AG04450 (cell line): ENCODE results near the gene C2orf74. TPM values are rescaled to one million over a fixed set of nuclear protein-coding genes. Genes with fewer than 3 reads are reported as not detected.

Source experiments
- CTCF ChIA-PET: fragments of 300-600, 350-600 bp; formaldehyde crosslinking; extraction: SDS; loops from one replicate; lab custom pipeline; 2022; ENCODE audit warnings: antibody characterized with exemption, inconsistent platforms; lab: Charles Lee
- POLR2A ChIA-PET: fragments of 350-600 bp; formaldehyde crosslinking; extraction: SDS; loops from one replicate; lab custom pipeline; 2021; ENCODE audit warnings: antibody characterized with exemption, inconsistent platforms; lab: Yijun Ruan, JAX
- DNase-seq: peaks from one replicate; pipeline ENCODE4 v3.0.0-alpha.2; 2011; ENCODE audit warnings: low read depth, low spot score
- H3K27ac ChIP-seq: one replicate; pipeline ENCODE4 v1.5.1; 2012; ENCODE audit warnings: low read depth, low read length, control low read depth
- H3K27me3 ChIP-seq: one replicate; pipeline ENCODE4 v1.6.0; 2012; ENCODE audit warnings: low read length; ENCODE audit not compliant: control insufficient read depth, insufficient read depth
- H3K4me3 ChIP-seq: 2 replicates; pipeline ENCODE4 v1.5.1; 2011; ENCODE audit warnings: mild to moderate bottlenecking, low read depth, low read length, control low read depth
- H3K9me3 ChIP-seq: 2 replicates; pipeline ENCODE4 v1.5.1; 2012; ENCODE audit warnings: low read length; ENCODE audit not compliant: control insufficient read depth, insufficient read depth
- CTCF ChIP-seq: IDR thresholded peaks from 2 replicates; pipeline ENCODE4 v1.5.1; 2011; ENCODE audit warnings: low read depth, low read length, control low read depth, inconsistent platforms
- polyA minus RNA-seq: library from RNA; depleted of rRNA, polyadenylated mRNA; stranded (reverse); fragments of >200 nt; gene quantifications from 2 replicates; pipeline ENCODE4 v1.2.3, GENCODE V29; 2011; rRNA and poly(A)+ RNA removed
- polyA plus RNA-seq: library from polyadenylated mRNA; depleted of rRNA; stranded (reverse); fragments of >200 nt; gene quantifications from 2 replicates; pipeline ENCODE4 v1.2.3, GENCODE V29; 2011; rRNA removed

The C2orf74 gene
- 15.3 and 21.7 TPM in 2 replicates for polyA plus RNA-seq
- 4.6 and 4.9 TPM in 2 replicates for polyA minus RNA-seq

DNA sequence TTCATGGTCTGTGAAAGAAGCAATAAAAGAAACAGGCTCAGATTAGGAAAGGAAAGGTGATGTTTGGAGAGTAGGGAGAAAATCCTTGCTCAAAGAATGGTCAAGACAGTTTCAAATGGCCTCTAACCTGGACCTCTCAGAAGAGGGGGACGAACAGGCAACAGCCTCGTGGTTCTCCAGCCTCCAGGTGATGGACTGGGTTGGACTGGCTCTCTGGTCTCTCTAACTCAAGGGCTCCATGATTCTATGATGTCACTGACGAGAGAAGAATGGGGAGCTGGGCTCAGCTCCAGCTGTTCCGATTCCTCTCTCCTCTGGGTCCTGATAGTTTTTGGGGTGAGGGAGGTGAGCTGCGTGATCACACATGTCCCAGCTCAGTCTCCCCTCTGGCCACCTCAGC, at the start of gene C2orf74:
Gene C2orf74, plus strand, starts transcription at position 301 of the 400 bp plus-strand sequence. CDS start 327 bp downstream, outside the sequence.
- CTCF ChIA-PET, result no interaction called here
- no peak for DNase-seq
- POLR2A ChIA-PET, result no interaction called here
- H3K27me3 ChIP-seq, result no peaks in the 10 kb centered on the region
- H3K27ac ChIP-seq, result no peak within 1 kb of the TSS
- no peak for TF ChIP-seq CTCF
- H3K4me3 ChIP-seq, result no peak within 1 kb of the TSS
- H3K9me3 ChIP-seq, result peaks cover 4% of the 10 kb centered on the region; the same call in 1 of the 2 replicates

DNA sequence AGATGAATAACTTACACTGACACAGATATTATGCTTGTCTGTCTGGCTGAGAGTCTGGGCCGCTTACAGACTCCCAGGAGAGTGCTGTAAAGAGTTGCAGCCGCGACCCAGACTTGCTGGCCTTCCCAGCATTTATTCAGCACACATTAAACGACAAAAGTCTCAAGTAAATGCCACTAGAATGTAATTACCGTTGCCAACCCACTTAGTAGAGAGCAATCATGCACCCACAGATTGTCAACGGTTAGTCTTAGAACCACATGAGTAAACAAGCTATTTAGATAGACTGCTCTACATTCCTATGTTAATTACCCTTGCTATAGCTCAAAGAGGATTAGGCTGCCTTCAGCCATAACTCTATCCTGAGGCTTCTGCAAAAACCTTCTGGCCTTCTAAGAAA, 47.8 kb upstream of the C2orf74 start:
- DNase-seq, result no peak
- Histone ChIP-seq H3K27me3 (no peaks in the 10 kb centered on the region), H3K27ac (no peak overlapping the region), H3K9me3 (no peaks in the 10 kb centered on the region), H3K4me3 (no peak overlapping the region)
- TF ChIP-seq CTCF, result no peak
- POLR2A ChIA-PET, result no interaction called here
- CTCF ChIA-PET, result no interaction called here

DNA sequence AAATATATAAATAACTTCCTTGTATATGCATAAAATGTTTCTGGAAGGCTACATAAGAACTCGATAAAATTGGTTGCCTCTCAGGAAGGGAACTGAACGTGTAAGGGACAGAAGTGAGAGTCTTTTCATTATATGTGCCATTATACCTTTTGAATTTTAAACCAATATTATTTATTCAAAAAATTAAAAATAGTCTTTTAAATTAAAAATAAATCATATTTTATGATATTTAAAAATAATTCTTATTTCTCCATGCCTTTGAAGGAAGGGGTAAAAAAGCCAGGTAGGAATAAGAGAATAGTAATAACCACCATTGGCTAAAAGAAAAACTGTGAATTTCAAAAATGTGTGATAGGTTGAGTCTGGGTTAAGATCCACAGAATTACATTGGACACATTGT, 45.7 kb upstream of the C2orf74 start:
- TF ChIP-seq CTCF, result no peak
- no peak overlapping the region for H3K4me3 ChIP-seq
- H3K27ac ChIP-seq, result no peak overlapping the region
- POLR2A ChIA-PET, result no interaction called here
- no peak for DNase-seq
- H3K27me3 ChIP-seq, result no peaks in the 10 kb centered on the region
- CTCF ChIA-PET, result no interaction called here
- no peaks in the 10 kb centered on the region for H3K9me3 ChIP-seq

DNA sequence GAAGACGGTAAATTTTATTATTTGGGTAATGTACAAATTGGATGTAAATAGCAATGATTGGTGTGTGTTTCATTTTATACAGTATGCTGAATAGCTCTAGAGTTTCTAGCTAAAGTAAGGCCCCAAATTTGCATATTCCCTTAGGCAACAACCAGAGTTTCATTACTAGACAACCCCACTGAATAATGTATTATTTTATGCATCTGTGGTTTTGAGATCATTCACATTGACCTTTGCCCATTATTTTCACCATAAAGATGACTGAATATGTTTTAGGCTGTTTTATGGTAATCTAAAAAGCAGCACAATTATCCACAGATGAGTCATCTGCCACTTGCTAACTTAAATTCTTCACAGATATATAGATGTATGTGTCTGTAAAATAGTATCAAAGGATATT, 44.5 kb upstream of the C2orf74 start:
- CTCF ChIA-PET, result no interaction called here

More for the DNA sequence above, 44.5 kb upstream of the C2orf74 start:
- Histone ChIP-seq H3K4me3 (no peak overlapping the region), H3K9me3 (no peaks in the 10 kb centered on the region), H3K27ac (no peak overlapping the region), H3K27me3 (no peaks in the 10 kb centered on the region)
- no peak for DNase-seq
- TF ChIP-seq CTCF, result no peak
- POLR2A ChIA-PET, result no interaction called here
